HepG2 (cell line): ENCODE measurements around the gene RHBDL1. TPM values are rescaled to one million over a fixed set of nuclear protein-coding genes. Genes with fewer than 3 reads are reported as not detected.

Experiments
- ATAC-seq: fragments of 200-7000 bp; cut with Tn5 transposase; 3 replicates; pipeline ENCODE4 v1.9.1; 2020; ENCODE audit warnings: mild to moderate bottlenecking, moderate library complexity
- BruUV-seq: library from RNA; stranded (reverse); fragments of 400-500 nt; replicated peaks from 2 replicates; lab custom pipeline; 2021; lab: Mats Ljungman, UMichigan
- CTCF ChIA-PET: fragments of 300-600 bp; formaldehyde crosslinking; extraction: SDS; loops from one replicate; lab custom pipeline; 2021; ENCODE audit warnings: low total read pairs, inconsistent platforms, low intra/inter-chr PET ratio; lab: Yijun Ruan, JAX
- POLR2A ChIA-PET: fragments of 350-600 bp; sonication (Branson Sonifier 250); formaldehyde crosslinking; loops from one replicate; lab custom pipeline; 2020; ENCODE audit warnings: antibody characterized with exemption, inconsistent platforms; lab: Yijun Ruan, JAX
- DNase-seq: peaks from one replicate; pipeline ENCODE4 v3.0.0-alpha.2; 2015; ENCODE audit warnings: low spot score
- FAIRE-seq: peaks from 3 replicates; lab custom pipeline; 2011; peaks lifted over from hg19 to GRCh38; lab: Jason Lieb, UNC
- H2AFZ ChIP-seq: one replicate; pipeline ENCODE4 v1.6.1; 2011; ENCODE audit warnings: low read length, inconsistent platforms
- H3K27ac ChIP-seq: fragments of 300-600 bp; 3 replicates; pipeline ENCODE4 v1.8.0; 2011; ENCODE audit warnings: mixed run types, mild to moderate bottlenecking, mixed read lengths, low read length, inconsistent platforms; ENCODE audit not compliant: insufficient read depth; ENCODE audit errors: extremely low read length
- H3K27me3 ChIP-seq, 2 experiments: fragments of 200-600 bp in 1 of 2; 2 replicates in 1 of 2; 3 replicates in 1 of 2; pipeline versions ENCODE4 v1.6.0 to v1.8.0; 2011; ENCODE audit warnings: low read length in 2 of 2, mild to moderate bottlenecking in 2 of 2, moderate library complexity in 2 of 2, inconsistent platforms in 1 of 2; ENCODE audit not compliant: insufficient read depth in 2 of 2, control insufficient read depth in 1 of 2
- H3K36me3 ChIP-seq, 2 experiments: fragments of 200-600 bp in 1 of 2; replicated peaks in 1 of 2; 2 replicates in 1 of 2; 3 replicates in 1 of 2; pipeline versions ENCODE4 v1.5.1 to v1.8.0; 2011; ENCODE audit warnings: low read length in 2 of 2, inconsistent platforms in 1 of 2; ENCODE audit not compliant: insufficient read depth in 2 of 2, control insufficient read depth in 1 of 2
- H3K4me1 ChIP-seq: 2 replicates; pipeline ENCODE4 v1.5.1; 2012; ENCODE audit warnings: low read length, inconsistent platforms; ENCODE audit not compliant: insufficient read depth
- H3K4me2 ChIP-seq: 2 replicates; pipeline ENCODE4 v1.6.0; 2011; ENCODE audit warnings: low read depth, low read length, inconsistent platforms
- H3K4me3 ChIP-seq, 3 experiments: fragments of 200-600 bp in 1 of 3; sonication (generic), shearing (Covaris generic) in 1 of 3; replicated peaks in 1 of 3; 2 replicates each; pipeline ENCODE4 v1.5.1; 2011 to 2016; ENCODE audit warnings: low read length in 3 of 3, inconsistent platforms in 2 of 3, low read depth in 2 of 3, mild to moderate bottlenecking in 2 of 3, control low read depth in 1 of 3, mixed read lengths in 1 of 3; ENCODE audit not compliant: insufficient read depth in 1 of 3
- H3K79me2 ChIP-seq: one replicate; pipeline ENCODE4 v1.6.1; 2011; ENCODE audit warnings: low read length, inconsistent platforms; ENCODE audit not compliant: insufficient read depth
- H3K9ac ChIP-seq: 2 replicates; pipeline ENCODE4 v1.6.0; 2011; ENCODE audit warnings: mild to moderate bottlenecking, low read depth, low read length, inconsistent platforms; ENCODE audit not compliant: insufficient read depth
- H3K9me3 ChIP-seq: 2 replicates; pipeline ENCODE4 v1.5.1; 2012; ENCODE audit warnings: mild to moderate bottlenecking, low read length
- H4K20me1 ChIP-seq: 2 replicates; pipeline ENCODE4 v1.6.0; 2011; ENCODE audit warnings: inconsistent platforms, mild to moderate bottlenecking, low read length, moderate library complexity; ENCODE audit not compliant: insufficient read depth
- GABPA ChIP-seq, 2 experiments: IDR thresholded peaks; 2 replicates each; pipeline ENCODE4 v1.6.1; 2011 to 2016; ENCODE audit warnings: low read depth in 2 of 2, low read length in 1 of 2, missing biosample characterization in 1 of 2, missing genetic modification characterization in 1 of 2
- NCOR1 ChIP-seq: fragments of 200-600 bp; sonication (generic); IDR thresholded peaks from 2 replicates; pipeline ENCODE4 v1.7.0; 2017; ENCODE audit warnings: antibody characterized with exemption, low read length, borderline replicate concordance
- SIX1 ChIP-seq: sonication (generic); formaldehyde crosslinking; IDR thresholded peaks from 2 replicates; pipeline ENCODE4 v1.4.0; 2020; ENCODE audit warnings: missing genetic modification reagents, borderline replicate concordance
- ZFP1 ChIP-seq: IDR thresholded peaks from 2 replicates; pipeline ENCODE4 v1.6.1; 2016
- ZNF282 ChIP-seq: fragments of 450-650 bp; IDR thresholded peaks from 2 replicates; pipeline ENCODE4 v1.6.1; 2018; ENCODE audit not compliant: partially characterized antibody
- ZNF451 ChIP-seq: sonication (generic); formaldehyde crosslinking; IDR thresholded peaks from 2 replicates; pipeline ENCODE4 v1.5.0; 2020; ENCODE audit warnings: mild to moderate bottlenecking, missing genetic modification reagents
- ZNF530 ChIP-seq: sonication (generic); formaldehyde crosslinking; IDR thresholded peaks from 2 replicates; pipeline ENCODE4 v1.5.0; 2020; ENCODE audit warnings: low read depth, mild to moderate bottlenecking, missing genetic modification reagents
- ZNF781 ChIP-seq: sonication (generic); formaldehyde crosslinking; IDR thresholded peaks from 2 replicates; pipeline ENCODE4 v1.5.1; 2020; ENCODE audit warnings: borderline replicate concordance, mild to moderate bottlenecking, missing genetic modification reagents; ENCODE audit errors: not compliant biosample characterization
- WGBS: methylation state at CpG from one replicate; pipeline ENCODE4 v1.1.6; 2017; ENCODE audit warnings: low lambda C conversion rate; 5-methylcytosine and 5-hydroxymethylcytosine counted together
- in situ Hi-C: cut with HindIII; loops from 2 replicates; pipeline ENCODE4 v1.10.0; 2017; ENCODE audit warnings: low pct_unique_long_range_greater_than_20kb; ENCODE audit not compliant: extremely low pct_ligation_motif_present
- intact Hi-C: fragments of 100-400 bp; cut with micrococcal nuclease; formaldehyde crosslinking; loops from one replicate; pipeline ENCODE4 v1.10.0; 2022; ENCODE audit not compliant: unreplicated experiment
- polyA plus RNA-seq, 8 experiments: library from polyadenylated mRNA; depleted of rRNA in 3 of 8; stranded (reverse) in 7 of 8; unstranded in 1 of 8; fragments of >200 nt; fragmentation: Illumina TruSeq in 4 of 8; extraction: Trizol in 4 of 8; gene quantifications; 2 replicates each; pipeline versions ENCODE4 v1.2.1 to v1.2.3, GENCODE V29; 2011 to 2016; ENCODE audit warnings: low read depth in 4 of 8, missing spikeins in 1 of 8, mixed read lengths in 1 of 8; ENCODE audit not compliant: insufficient read depth in 1 of 8
- total RNA-seq, 5 experiments: library from RNA; depleted of rRNA; stranded (reverse); fragments of >200 nt; fragmentation: Illumina TruSeq; extraction: Trizol; gene quantifications; 2 replicates each; pipeline ENCODE4 v1.2.3, GENCODE V29; 2016; ENCODE audit warnings: low read depth in 1 of 5
- TF ChIP-seq, protein P1 (sequence below): sonication (generic); formaldehyde crosslinking; IDR thresholded peaks from 2 replicates; pipeline ENCODE4 v1.5.1; 2020; ENCODE audit warnings: missing genetic modification reagents, mild to moderate bottlenecking, borderline replicate concordance

The RHBDL1 gene
- total and polyA plus RNA-seq, 2 of the 13 experiments (the other 11 are each of a cell fraction or from before 2014, with no cell fraction given) = 1.8 to 3.8 TPM

DNA sequence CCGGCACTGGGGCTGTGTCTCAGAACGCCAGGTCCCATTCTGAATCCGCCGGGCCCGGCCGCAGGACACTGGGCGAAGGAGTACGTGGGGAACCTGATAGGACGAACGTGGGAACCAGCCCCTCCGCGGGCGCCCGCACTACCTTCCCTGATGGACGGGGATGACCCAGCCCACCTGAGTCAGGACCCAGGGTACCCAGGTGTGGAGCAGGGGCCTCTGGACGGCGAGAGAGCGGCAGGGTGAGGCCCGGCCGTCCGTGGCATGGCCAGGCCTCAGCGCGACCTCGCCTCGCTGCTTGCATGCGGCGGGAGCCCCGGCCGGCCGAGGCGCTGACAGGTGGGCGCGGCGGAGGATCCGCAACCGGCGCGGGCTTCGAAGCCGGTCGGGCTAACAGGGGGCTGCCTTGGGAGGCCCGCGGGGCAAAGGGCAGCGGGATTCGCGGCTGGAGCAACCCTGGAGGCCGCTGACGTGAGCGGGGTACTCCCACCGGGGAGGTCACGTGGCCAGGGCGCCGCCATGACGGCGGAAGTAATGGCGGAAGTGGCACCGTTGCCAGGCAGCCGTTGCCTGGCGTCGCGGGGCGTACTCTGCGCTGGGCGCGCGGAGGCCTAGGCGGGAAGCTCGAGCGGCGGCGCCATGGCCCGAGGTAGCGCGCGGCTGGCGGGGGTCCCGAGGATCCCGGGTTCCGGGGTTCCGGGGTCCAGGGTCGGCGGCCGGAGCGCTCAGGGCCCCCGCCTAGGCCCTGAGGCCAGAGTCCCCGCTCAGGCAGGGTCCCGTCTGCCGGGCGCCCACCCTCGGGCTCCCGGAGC lies 26.5 kb upstream of the RHBDL1 start, which contains the start of gene WDR90 (continued):
- TF ChIP-seq NCOR1 = no peak
- no peak for TF ChIP-seq ZNF781 (CRISPR knock-in tag)
- TF ChIP-seq SIX1 = no peak
- TF ChIP-seq, protein P1, sequence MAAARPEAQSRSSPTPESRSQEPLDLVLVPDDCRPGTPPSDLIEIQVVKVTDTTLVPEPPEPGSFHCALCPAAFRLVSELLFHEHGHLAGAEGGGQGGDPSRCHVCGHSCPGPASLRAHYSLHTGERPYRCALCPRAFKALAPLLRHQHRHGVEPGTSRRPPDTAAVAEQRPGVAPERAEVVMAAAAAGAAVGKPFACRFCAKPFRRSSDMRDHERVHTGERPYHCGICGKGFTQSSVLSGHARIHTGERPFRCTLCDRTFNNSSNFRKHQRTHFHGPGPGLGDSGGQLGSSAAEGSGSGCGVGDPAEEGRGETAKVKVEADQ (CRISPR knock-in tag) = peak; percentile 57; the same call in 1 of the 2 replicates

DNA sequence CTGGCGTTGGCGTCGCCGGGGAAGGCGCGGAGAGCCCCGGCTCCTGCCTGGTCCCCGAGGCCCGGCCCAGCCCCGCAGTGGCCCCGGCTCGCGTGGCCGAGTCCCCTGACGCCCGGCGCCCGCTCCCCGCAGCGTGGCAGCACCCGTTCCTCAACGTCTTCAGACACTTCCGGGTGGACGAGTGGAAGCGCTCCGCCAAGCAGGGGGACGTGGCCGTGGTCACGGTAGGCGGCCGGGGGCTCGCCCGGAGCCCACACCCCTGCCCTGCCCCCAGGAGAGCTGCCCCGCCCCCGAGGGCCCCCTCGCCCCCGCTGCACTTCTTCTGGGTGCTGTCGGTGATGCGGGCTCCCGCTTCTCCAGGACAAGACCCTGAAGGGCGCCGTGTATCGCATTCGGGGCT lies 25.8 kb upstream of the RHBDL1 start:
- in situ Hi-C loops = no loop called here
- DNase-seq (no peak), ATAC-seq (no peak), FAIRE-seq (no peak)
- POLR2A ChIA-PET = interaction anchor here (0.7 to 2.4 kb wide), 7 partner anchors 13 to 147 kb away, joined by 3 to 12 read pairs (median 4); partner anchors contain the start of genes ANTKMT, METTL26, RHBDL1 and RHOT2
- Histone ChIP-seq H3K27ac (peak overlapping the region; percentile 93), H3K4me3 (peak overlapping the region; percentile 71 to 79 (median 71)), H3K4me2 (peak overlapping the region; percentile 83)
- TF ChIP-seq GABPA (IDR thresholded peaks at IDR 0.05; ENCODE audit: low read depth, low read length) = 0 out of 2 replicates have a peak, but pooled peaks have one; percentile 3
- no peak for TF ChIP-seq GABPA (CRISPR knock-in tag; IDR thresholded peaks at IDR 0.05; ENCODE audit: low read depth)
- TF ChIP-seq ZNF451 (CRISPR knock-in tag) = no peak
- no peak for TF ChIP-seq ZNF530
- no peak for TF ChIP-seq ZNF282
- no peak for TF ChIP-seq ZFP1
- TF ChIP-seq, all 625 proteins: peak for 1
- H2AFZ ChIP-seq = no peak overlapping the region
- no TSS peak for BruUV-seq
- H3K4me1 ChIP-seq = peaks cover 79% of the 10 kb centered on the region
- no peaks in the 10 kb centered on the region for H3K36me3 ChIP-seq
- intact Hi-C loops = loop anchor here (10.0 kb wide), 1 partner anchor 65 kb away; no protein-coding TSS in a partner anchor
- H3K79me2 ChIP-seq = peaks cover 12% of the 10 kb centered on the region
- WGBS = 0% methylated on average over 7 of the region's 44 CpGs
- H3K9me3 ChIP-seq = no peaks in the 10 kb centered on the region
- peaks cover 1% of the 10 kb centered on the region; the same call in 1 of the 2 replicates for H4K20me1 ChIP-seq
- CTCF ChIA-PET = no interaction called here
- peak overlapping the region; percentile 91 for H3K9ac ChIP-seq
- no peaks in the 10 kb centered on the region for H3K27me3 ChIP-seq
